ENCODE results near the gene EEF1E1. TPM values are rescaled to one million over a fixed set of nuclear protein-coding genes. Genes with fewer than 3 reads are reported as not detected.
"Not testable (repeated sequence)": the region's sequence is repeated elsewhere in the genome, so short reads cannot be mapped to it uniquely, and the experiment has no call there.

Gene EEF1E1
- total and polyA plus RNA-seq, 2 donors (not counting 1 experiment from before 2014, with no cell fraction given) = 38.1 to 50.7 TPM

GRCh38 chr6:8043221-8043620, 59.1 kb downstream of the EEF1E1 start:
- no peak overlapping the region for H3K27ac ChIP-seq (ENCODE audit: insufficient read depth, low read length)
- no peaks in the 10 kb centered on the region for H3K9me3 ChIP-seq (ENCODE audit: control insufficient read depth, insufficient read depth, low read depth, low read length)
- no peak for DNase-seq (ENCODE audit: low read depth in 2 of 2)
- H3K4me2 ChIP-seq (ENCODE audit: extremely low read depth, insufficient read depth, low read length) = no peak overlapping the region
- H3K4me3 ChIP-seq (replicated peaks in 1 of 4; ENCODE audit: control extremely low read depth in 1 of 4, insufficient read depth in 1 of 4, low read depth in 3 of 4, low read length in 4 of 4) = no peak overlapping the region
- H3K36me3 ChIP-seq (ENCODE audit: control insufficient read depth, insufficient read depth, low read length) = no peaks in the 10 kb centered on the region
- H2AFZ ChIP-seq (ENCODE audit: low read length) = no peak overlapping the region
- no peak overlapping the region for H3K9ac ChIP-seq (ENCODE audit: insufficient read depth, low read length)
- H3K27me3 ChIP-seq (ENCODE audit: control insufficient read depth, insufficient read depth, low read length) = no peaks in the 10 kb centered on the region
- H3K79me2 ChIP-seq (ENCODE audit: control insufficient read depth, insufficient read depth, low read length) = no peaks in the 10 kb centered on the region
- H4K20me1 ChIP-seq (ENCODE audit: control insufficient read depth, extremely low read depth, insufficient read depth, low read length) = no peaks in the 10 kb centered on the region
- H3K4me1 ChIP-seq (ENCODE audit: control insufficient read depth, extremely low read depth, insufficient read depth, low read length) = no peaks in the 10 kb centered on the region
- TF ChIP-seq EZH2 (IDR thresholded peaks at IDR 0.05; ENCODE audit: low read length, missing control alignments) = no peak
- no peak for TF ChIP-seq CTCF (conservative IDR thresholded peaks at IDR 0.05 in 1 of 2, IDR thresholded peaks at IDR 0.05 in 1 of 2; ENCODE audit: low read depth in 1 of 2, low read length in 2 of 2)

- Histone ChIP-seq H3K36me3 (ENCODE audit: control insufficient read depth, insufficient read depth, low read length) (no peaks in the 10 kb centered on the region), H3K79me2 (ENCODE audit: control insufficient read depth, insufficient read depth, low read length) (no peaks in the 10 kb centered on the region), H3K4me3 (replicated peaks in 1 of 4; ENCODE audit: control extremely low read depth in 1 of 4, insufficient read depth in 1 of 4, low read depth in 3 of 4, low read length in 4 of 4) (no peak overlapping the region), H3K9ac (ENCODE audit: insufficient read depth, low read length) (no peak overlapping the region), H3K27me3 (ENCODE audit: control insufficient read depth, insufficient read depth, low read length) (no peaks in the 10 kb centered on the region), H4K20me1 (ENCODE audit: control insufficient read depth, extremely low read depth, insufficient read depth, low read length) (no peaks in the 10 kb centered on the region), H2AFZ (ENCODE audit: low read length) (no peak overlapping the region), H3K9me3 (ENCODE audit: control insufficient read depth, insufficient read depth, low read depth, low read length) (no peaks in the 10 kb centered on the region), H3K4me2 (ENCODE audit: extremely low read depth, insufficient read depth, low read length) (no peak overlapping the region), H3K4me1 (ENCODE audit: control insufficient read depth, extremely low read depth, insufficient read depth, low read length) (no peaks in the 10 kb centered on the region), H3K27ac (ENCODE audit: insufficient read depth, low read length) (no peak overlapping the region)
- no peak for DNase-seq (ENCODE audit: low read depth in 2 of 2)
- no peak for TF ChIP-seq CTCF (conservative IDR thresholded peaks at IDR 0.05 in 1 of 2, IDR thresholded peaks at IDR 0.05 in 1 of 2; ENCODE audit: low read depth in 1 of 2, low read length in 2 of 2)
- no peak for TF ChIP-seq EZH2 (IDR thresholded peaks at IDR 0.05; ENCODE audit: low read length, missing control alignments)
Observed at GRCh38 chr6:8041913-8042583, 60.3 kb downstream of the EEF1E1 start.

- not testable (repeated sequence) for H3K4me1 ChIP-seq (ENCODE audit: control insufficient read depth, extremely low read depth, insufficient read depth, low read length); H4K20me1 ChIP-seq (ENCODE audit: control insufficient read depth, extremely low read depth, insufficient read depth, low read length); H3K9ac ChIP-seq (ENCODE audit: insufficient read depth, low read length); H3K27me3 ChIP-seq (ENCODE audit: control insufficient read depth, insufficient read depth, low read length); H3K9me3 ChIP-seq (ENCODE audit: control insufficient read depth, insufficient read depth, low read depth, low read length); DNase-seq (ENCODE audit: low read depth in 2 of 2); H3K4me3 ChIP-seq (replicated peaks in 1 of 4; ENCODE audit: control extremely low read depth in 1 of 4, insufficient read depth in 1 of 4, low read depth in 3 of 4, low read length in 4 of 4); H3K36me3 ChIP-seq (ENCODE audit: control insufficient read depth, insufficient read depth, low read length); H3K27ac ChIP-seq (ENCODE audit: insufficient read depth, low read length); H2AFZ ChIP-seq (ENCODE audit: low read length); H3K4me2 ChIP-seq (ENCODE audit: extremely low read depth, insufficient read depth, low read length); H3K79me2 ChIP-seq (ENCODE audit: control insufficient read depth, insufficient read depth, low read length)
Observed at GRCh38 chr6:8034107-8034506, 68.2 kb downstream of the EEF1E1 start.

Measured in fibroblast of lung (primary cell).